Measurements from ENCODE around the gene CFC1.
"Not testable (repeated sequence)": the region's sequence is repeated elsewhere in the genome, so short reads cannot be mapped to it uniquely, and the experiment has no call there.

Gene CFC1

GRCh38 chr2:130584726-130585125, 14.6 kb downstream of the CFC1 start:
- not testable (repeated sequence) for DNase-seq (ENCODE audit: extremely low read depth in 1 of 2, low read depth in 1 of 2)

GRCh38 chr2:130583582-130583981, 15.8 kb downstream of the CFC1 start:
- not testable (repeated sequence) for DNase-seq (ENCODE audit: extremely low read depth in 1 of 2, low read depth in 1 of 2)

GRCh38 chr2:130582970-130583369, 16.4 kb downstream of the CFC1 start:
- not testable (repeated sequence) for DNase-seq (ENCODE audit: extremely low read depth in 1 of 2, low read depth in 1 of 2)

GRCh38 chr2:130581491-130581890, 17.9 kb downstream of the CFC1 start:
- DNase-seq (ENCODE audit: extremely low read depth in 1 of 2, low read depth in 1 of 2) = not testable (repeated sequence)

GRCh38 chr2:130579121-130579520, 20.3 kb downstream of the CFC1 start:
- DNase-seq (ENCODE audit: extremely low read depth in 1 of 2, low read depth in 1 of 2) = not testable (repeated sequence)

- DNase-seq (ENCODE audit: extremely low read depth in 1 of 2, low read depth in 1 of 2) = not testable (repeated sequence)
These were observed 21.8 kb downstream of the CFC1 start for GRCh38 chr2:130577559-130577958.

- not testable (repeated sequence) for DNase-seq (ENCODE audit: extremely low read depth in 1 of 2, low read depth in 1 of 2)
These were observed 23.1 kb downstream of the CFC1 start for GRCh38 chr2:130576209-130576784.

GRCh38 chr2:130574230-130574629, 25.1 kb downstream of the CFC1 start:
- not testable (repeated sequence) for DNase-seq (ENCODE audit: extremely low read depth in 1 of 2, low read depth in 1 of 2)

- DNase-seq (ENCODE audit: extremely low read depth in 1 of 2, low read depth in 1 of 2) = not testable (repeated sequence)
These were observed 27.4 kb downstream of the CFC1 start for GRCh38 chr2:130571929-130572328.

GRCh38 chr2:130566165-130566564, 33.2 kb downstream of the CFC1 start:
- DNase-seq (ENCODE audit: extremely low read depth in 1 of 2, low read depth in 1 of 2) = not testable (repeated sequence)

GRCh38 chr2:130556441-130556840, 42.9 kb downstream of the CFC1 start:
- not testable (repeated sequence) for DNase-seq (ENCODE audit: extremely low read depth in 1 of 2, low read depth in 1 of 2)

- DNase-seq (ENCODE audit: extremely low read depth in 1 of 2, low read depth in 1 of 2) = not testable (repeated sequence)
These were observed 45.2 kb downstream of the CFC1 start for GRCh38 chr2:130554178-130554577.

- not testable (repeated sequence) for DNase-seq (ENCODE audit: extremely low read depth in 1 of 2, low read depth in 1 of 2)
These were observed 49.9 kb downstream of the CFC1 start for GRCh38 chr2:130549475-130549874.

GRCh38 chr2:130548418-130548817, 51.0 kb downstream of the CFC1 start:
- not testable (repeated sequence) for DNase-seq (ENCODE audit: extremely low read depth in 1 of 2, low read depth in 1 of 2)

GRCh38 chr2:130544978-130545377, 54.4 kb downstream of the CFC1 start:
- not testable (repeated sequence) for DNase-seq (ENCODE audit: extremely low read depth in 1 of 2, low read depth in 1 of 2)

GRCh38 chr2:130543785-130544528, 55.4 kb downstream of the CFC1 start:
- not testable (repeated sequence) for DNase-seq (ENCODE audit: extremely low read depth in 1 of 2, low read depth in 1 of 2)

- DNase-seq (ENCODE audit: extremely low read depth in 1 of 2, low read depth in 1 of 2) = not testable (repeated sequence)
These were observed 56.6 kb downstream of the CFC1 start for GRCh38 chr2:130542789-130543188.
